Measurements from ENCODE around the gene PTCHD1. TPM values are rescaled to one million over a fixed set of nuclear protein-coding genes. Genes with fewer than 3 reads are reported as not detected.

The PTCHD1 gene
- total and polyA plus RNA-seq, 2 of the 13 experiments (the other 11 are each of a cell fraction or from before 2014, with no cell fraction given) = not detected

DNA sequence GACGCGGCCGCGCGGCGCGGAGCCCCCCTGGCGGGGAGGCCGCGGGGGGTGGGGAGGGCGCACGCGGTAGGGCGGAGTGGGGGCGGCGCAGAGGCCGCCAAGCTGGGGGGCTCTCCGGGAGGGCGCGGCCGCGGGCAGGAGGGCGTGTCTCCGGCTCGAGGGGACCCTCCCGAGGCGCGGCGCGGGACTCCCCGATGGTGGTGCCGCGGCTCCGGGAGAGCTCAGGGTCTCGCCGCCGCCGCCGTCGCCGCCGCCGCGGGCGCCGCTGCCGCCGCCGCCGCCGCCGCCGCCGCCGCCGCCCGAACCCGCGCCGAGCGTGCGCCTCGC lies 165 bp upstream of the PTCHD1 start (continued):
- TF ChIP-seq ZBTB7B (CRISPR knock-in tag; IDR thresholded peaks at IDR 0.05) (no peak), GLI4 (CRISPR knock-in tag; IDR thresholded peaks at IDR 0.05; ENCODE audit: borderline replicate concordance) (no peak), ZNF230 (CRISPR knock-in tag; IDR thresholded peaks at IDR 0.05) (no peak), MTF1 (CRISPR knock-in tag; IDR thresholded peaks at IDR 0.05) (no peak), MZF1 (CRISPR knock-in tag; IDR thresholded peaks at IDR 0.05; ENCODE audit: borderline replicate concordance) (no peak)

GRCh38 chrX:23338334-23338733 lies 3.7 kb downstream of the PTCHD1 start:
- Histone ChIP-seq H3K27ac (ENCODE audit: extremely low read length, insufficient read depth, low read length) (no peak overlapping the region), H3K79me2 (ENCODE audit: insufficient read depth, low read length) (no peaks in the 10 kb centered on the region), H3K9me3 (ENCODE audit: low read length) (no peaks in the 10 kb centered on the region), H4K20me1 (ENCODE audit: insufficient read depth, low read length) (no peaks in the 10 kb centered on the region), H3K4me2 (ENCODE audit: low read depth, low read length) (no peak overlapping the region), H2AFZ (ENCODE audit: low read length) (no peak overlapping the region), H3K27me3 (ENCODE audit: control insufficient read depth in 1 of 2, insufficient read depth in 2 of 2, low read length in 2 of 2) (no peaks in the 10 kb centered on the region; a peak in 1 of 5 replicates), H3K4me1 (ENCODE audit: insufficient read depth, low read length) (no peaks in the 10 kb centered on the region), H3K36me3 (replicated peaks in 1 of 2; ENCODE audit: control insufficient read depth in 1 of 2, insufficient read depth in 2 of 2, low read length in 2 of 2) (no peaks in the 10 kb centered on the region), H3K4me3 (replicated peaks in 1 of 3; ENCODE audit: insufficient read depth in 1 of 3, low read depth in 2 of 3, low read length in 3 of 3) (no peak overlapping the region), H3K9ac (ENCODE audit: insufficient read depth, low read depth, low read length) (no peak overlapping the region)
- ChIA-PET POLR2A (no interaction called here), CTCF (ENCODE audit: low intra/inter-chr PET ratio, low total read pairs) (no interaction called here)
- FAIRE-seq = no peak
- 63% methylated on average over 4 of the region's 4 CpGs for WGBS (ENCODE audit: low lambda C conversion rate)
- no peak for ATAC-seq
- intact Hi-C loops (cut with micrococcal nuclease; ENCODE audit: unreplicated experiment) = no loop called here
- in situ Hi-C loops (cut with HindIII; ENCODE audit: extremely low pct_ligation_motif_present, low pct_unique_long_range_greater_than_20kb) = no loop called here
- no peak for TF ChIP-seq NFAT5 (CRISPR knock-in tag; IDR thresholded peaks at IDR 0.05)
- TF ChIP-seq GTF2F1 (IDR thresholded peaks at IDR 0.05; ENCODE audit: low read length) = no peak
- TF ChIP-seq, protein P1, sequence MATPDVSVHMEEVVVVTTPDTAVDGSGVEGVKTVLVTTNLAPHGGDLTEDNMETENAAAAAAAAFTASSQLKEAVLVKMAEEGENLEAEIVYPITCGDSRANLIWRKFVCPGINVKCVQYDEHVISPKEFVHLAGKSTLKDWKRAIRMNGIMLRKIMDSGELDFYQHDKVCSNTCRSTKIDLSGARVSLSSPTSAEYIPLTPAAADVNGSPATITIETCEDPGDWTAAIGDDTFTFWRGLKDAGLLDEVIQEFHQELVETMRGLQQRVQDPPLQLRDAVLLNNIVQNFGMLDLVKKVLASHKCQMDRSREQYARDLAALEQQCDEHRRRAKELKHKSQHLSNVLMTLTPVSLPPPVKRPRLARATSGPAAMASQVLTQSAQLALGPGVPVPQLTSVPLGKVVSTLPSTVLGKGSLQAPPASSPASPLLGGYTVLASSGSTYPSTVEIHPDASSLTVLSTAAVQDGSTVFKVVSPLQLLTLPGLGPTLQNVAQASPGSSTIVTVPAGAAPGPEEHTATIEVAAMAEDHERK (CRISPR knock-in tag; IDR thresholded peaks at IDR 0.05; ENCODE audit: low read depth) = no peak
- TF ChIP-seq THYN1 (CRISPR knock-in tag; IDR thresholded peaks at IDR 0.05; ENCODE audit: borderline replicate concordance, low read depth) = no peak
- peak; percentile 68; the same call in 1 of the 2 replicates for TF ChIP-seq ATF7 (IDR thresholded peaks at IDR 0.05)
- no peak for TF ChIP-seq ATF7 (CRISPR knock-in tag; IDR thresholded peaks at IDR 0.05)
- no peak for TF ChIP-seq ZSCAN9 (CRISPR knock-in tag; IDR thresholded peaks at IDR 0.05; ENCODE audit: borderline replicate concordance)
- no TSS peak for BruUV-seq (replicated peaks)
- DNase-seq (ENCODE audit: low spot score) = no peak
